ENCODE measurements around the gene THEMIS2. TPM values are rescaled to one million over a fixed set of nuclear protein-coding genes. Genes with fewer than 3 reads are reported as not detected.
A peak's percentile ranks its signal among the peaks of the same experiment; 100 is the strongest.

THEMIS2 gene
- total RNA-seq, 2 experiments from 2014 or later, result 35.4 to 40.5 TPM

GRCh38 chr1:27922272-27922671 is 49.9 kb downstream of the THEMIS2 start:
- H3K27ac Mint-ChIP-seq, result no peak overlapping the region
- H3K9me3 Mint-ChIP-seq, result no peaks in the 10 kb centered on the region
- H3K36me3 Mint-ChIP-seq, result no peaks in the 10 kb centered on the region
- no peak overlapping the region for H3K4me3 Mint-ChIP-seq
- no peak for ATAC-seq (ENCODE audit: low read depth)
- DNase-seq, result no peak
- peaks cover 25% of the 10 kb centered on the region for H3K27me3 Mint-ChIP-seq
- H3K4me1 Mint-ChIP-seq, result no peaks in the 10 kb centered on the region
- POLR2A ChIA-PET, result interaction anchor here (0.6 kb wide), 1 partner anchor 815 kb away, joined by 3 read pairs; the partner anchor contains the start of gene YTHDF2

DNA sequence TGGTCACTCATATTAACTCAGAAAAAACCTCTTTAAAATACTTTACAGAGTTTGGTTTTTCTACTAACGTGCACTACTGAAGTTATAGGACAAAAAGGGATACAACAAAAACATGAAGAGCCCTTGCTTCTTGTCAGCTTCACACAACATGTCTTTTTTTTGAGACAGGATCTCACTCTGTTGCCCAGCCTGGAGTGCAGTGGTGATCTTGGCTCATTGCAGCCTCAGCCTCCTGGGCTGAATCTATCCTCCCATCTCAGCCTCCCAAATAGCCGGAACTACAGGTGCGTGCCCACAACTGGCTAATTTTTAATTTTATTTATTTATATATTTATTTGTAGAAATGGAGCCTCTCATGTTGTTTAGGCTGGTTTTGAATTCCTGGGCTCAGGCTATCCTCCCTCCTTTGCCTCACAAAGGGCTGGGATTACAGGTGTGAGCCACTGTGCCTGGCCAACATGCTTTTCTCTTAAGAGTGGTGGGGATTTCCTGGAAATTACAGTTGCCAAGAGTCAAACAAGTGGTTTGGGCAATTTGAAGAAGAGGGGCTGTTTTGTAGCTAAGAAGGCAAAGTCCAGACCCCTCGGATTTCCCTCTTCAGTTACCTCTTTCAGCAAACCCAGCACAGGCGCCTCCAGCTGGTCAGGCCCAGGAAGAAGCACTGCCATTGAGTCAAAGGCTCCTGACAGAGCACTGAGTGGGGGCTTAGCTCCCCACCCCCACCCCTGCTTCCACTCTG is 56.0 kb downstream of the THEMIS2 start:
- peaks cover 22% of the 10 kb centered on the region for H3K4me1 Mint-ChIP-seq
- H3K36me3 Mint-ChIP-seq, result peaks cover 3% of the 10 kb centered on the region
- peaks cover 8% of the 10 kb centered on the region for H3K27me3 Mint-ChIP-seq
- POLR2A ChIA-PET, result no interaction called here
- no peak overlapping the region for H3K4me3 Mint-ChIP-seq
- ATAC-seq (ENCODE audit: low read depth) (no peak), DNase-seq (no peak)
- H3K27ac Mint-ChIP-seq, result no peak overlapping the region
- no peaks in the 10 kb centered on the region for H3K9me3 Mint-ChIP-seq

DNA sequence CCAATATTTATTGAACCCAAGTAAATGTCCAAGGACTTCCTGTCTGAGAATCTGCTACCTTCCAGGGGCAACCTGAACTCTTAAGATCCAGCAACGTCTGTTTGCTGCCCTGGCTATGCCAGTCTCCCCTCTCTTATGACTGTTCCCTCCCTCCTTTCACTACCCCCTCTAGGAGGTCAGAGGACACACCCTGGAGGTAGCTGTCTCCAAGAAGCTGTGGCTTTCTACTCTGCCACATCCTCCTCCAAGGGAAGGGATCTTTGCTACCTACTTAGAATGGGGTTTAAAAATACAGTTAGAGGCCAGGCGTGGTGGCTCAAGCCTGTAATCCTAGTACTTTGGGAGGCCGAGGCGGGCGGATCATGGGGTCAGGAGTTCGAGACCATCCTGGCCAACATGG is 58.8 kb downstream of the THEMIS2 start:
- H3K27me3 Mint-ChIP-seq, result peaks cover 14% of the 10 kb centered on the region
- H3K4me3 Mint-ChIP-seq, result peak overlapping the region; percentile 66
- POLR2A ChIA-PET, result interaction anchor here (1.1 kb wide), 1 partner anchor 157 kb away, joined by 3 read pairs; the partner anchor contains the start of gene EYA3
- peak; percentile 73 for ATAC-seq (ENCODE audit: low read depth)
- H3K27ac Mint-ChIP-seq, result peak overlapping the region; percentile 4
- no peaks in the 10 kb centered on the region for H3K9me3 Mint-ChIP-seq
- DNase-seq, result no peak
- peaks cover 3% of the 10 kb centered on the region for H3K36me3 Mint-ChIP-seq
- peaks cover 34% of the 10 kb centered on the region for H3K4me1 Mint-ChIP-seq

DNA sequence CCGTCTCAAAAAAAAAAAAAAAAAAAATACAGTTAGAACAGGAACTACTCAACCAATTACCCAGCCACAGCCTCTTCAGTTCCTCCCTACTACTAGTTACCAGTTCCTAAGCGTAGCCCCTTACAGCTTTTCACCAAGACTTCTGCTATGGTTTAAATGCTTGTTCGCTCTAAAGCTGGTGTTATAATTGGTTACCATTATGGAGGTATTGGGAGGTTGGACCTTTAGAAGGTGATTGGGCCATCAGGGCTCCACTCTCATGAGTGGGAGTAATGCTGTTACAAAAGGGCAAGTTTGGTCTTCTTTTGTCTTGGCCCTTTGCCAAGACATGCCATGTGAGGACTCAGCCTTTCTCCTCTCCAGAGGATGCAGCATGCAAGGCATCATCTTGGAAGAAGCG is 59.4 kb downstream of the THEMIS2 start:
- H3K27me3 Mint-ChIP-seq, result peaks cover 15% of the 10 kb centered on the region
- ATAC-seq (ENCODE audit: low read depth) (peak; percentile 49), DNase-seq (no peak)
- H3K36me3 Mint-ChIP-seq, result peaks cover 3% of the 10 kb centered on the region
- no peak overlapping the region for H3K27ac Mint-ChIP-seq
- peaks cover 34% of the 10 kb centered on the region for H3K4me1 Mint-ChIP-seq
- H3K9me3 Mint-ChIP-seq, result no peaks in the 10 kb centered on the region
- POLR2A ChIA-PET, result interaction anchor here (0.7 kb wide), 1 partner anchor 76 kb away, joined by 3 read pairs; no protein-coding TSS in a partner anchor
- peak overlapping the region; percentile 66 for H3K4me3 Mint-ChIP-seq

GRCh38 chr1:27934818-27935549 is 62.6 kb downstream of the THEMIS2 start, which contains the start of gene SMPDL3B:
TSS of gene SMPDL3B (plus strand) at chr1:27935000. CDS start at chr1:27935184, 184 bp downstream.
- Mint-ChIP-seq H3K4me1 (peaks cover 40% of the 10 kb centered on the region), H3K36me3 (peaks cover 3% of the 10 kb centered on the region), H3K27me3 (peaks cover 15% of the 10 kb centered on the region), H3K9me3 (no peaks in the 10 kb centered on the region), H3K4me3 (peak within 1 kb of the TSS; percentile 59), H3K27ac (peak within 1 kb of the TSS; percentile 25)
- no peak for DNase-seq
- POLR2A ChIA-PET, result interaction anchor here (0.7 kb wide), 1 partner anchor 27 kb away, joined by 3 read pairs; no protein-coding TSS in a partner anchor
- no peak for ATAC-seq (ENCODE audit: low read depth)

- H3K27ac Mint-ChIP-seq, result no peak overlapping the region
- POLR2A ChIA-PET, result interaction anchor here (0.7 kb wide), 1 partner anchor 26 kb away, joined by 3 read pairs; no protein-coding TSS in a partner anchor
- peak overlapping the region; percentile 59 for H3K4me3 Mint-ChIP-seq
- H3K9me3 Mint-ChIP-seq, result no peaks in the 10 kb centered on the region
- ATAC-seq (ENCODE audit: low read depth) (no peak), DNase-seq (no peak)
- peaks cover 15% of the 10 kb centered on the region for H3K27me3 Mint-ChIP-seq
- peaks cover 46% of the 10 kb centered on the region for H3K4me1 Mint-ChIP-seq
- H3K36me3 Mint-ChIP-seq, result peaks cover 3% of the 10 kb centered on the region
These were observed 63.4 kb downstream of the THEMIS2 start for GRCh38 chr1:27935721-27936120.

Other genes starting within 250 kb of the THEMIS2 start
- gene FGR, start 237.4 kb upstream of the THEMIS2 start, total RNA-seq, result 1 to 10 TPM; 4.7 to 6.0 TPM
- 100 to 1,000 TPM; 310 to 357 TPM for gene IFI6, start 200.4 kb upstream of the THEMIS2 start, total RNA-seq
- gene FAM76A, start 146.6 kb upstream of the THEMIS2 start, total RNA-seq, result 10 to 100 TPM; 17.5 to 18.7 TPM
- 10 to 100 TPM; 24.2 to 31.9 TPM for gene STX12, start 99.3 kb upstream of the THEMIS2 start, total RNA-seq
- 10 to 100 TPM; 52.9 to 54.4 TPM for gene PPP1R8, start 41.8 kb upstream of the THEMIS2 start, total RNA-seq
- 10 to 100 TPM; 72.1 to 73.7 TPM for gene RPA2, start 42.0 kb downstream of the THEMIS2 start, total RNA-seq
- under 1 TPM; 0.64 to 0.99 TPM for gene SMPDL3B, start 62.5 kb downstream of the THEMIS2 start, total RNA-seq
- gene XKR8, start 87.4 kb downstream of the THEMIS2 start, total RNA-seq, result 1 to 10 TPM; 8.7 to 9.0 TPM
- 10 to 100 TPM; 27.0 to 27.3 TPM for gene EYA3, start 216.1 kb downstream of the THEMIS2 start, total RNA-seq